DOHH2 (cell line): ENCODE data around the gene GRID1.

Experiments used
- CTCF ChIP-seq: fragments of 200-600 bp; sonication (generic); IDR thresholded peaks from one replicate; pipeline ENCODE4 v1.5.1; 2014; ENCODE audit warnings: antibody characterized with exemption, mild to moderate bottlenecking, low read depth, low read length; ENCODE audit not compliant: poor library complexity, severe bottlenecking
- EZH2phosphoT487 ChIP-seq: fragments of 200-600 bp; sonication (generic); IDR thresholded peaks from 2 replicates; pipeline ENCODE4 v1.6.1; 2017; ENCODE audit warnings: borderline replicate concordance, mild to moderate bottlenecking, antibody characterized with exemption, low read length, moderate library complexity, mixed read lengths

GRCh38 chr10:85851325-85851724, 515.3 kb downstream of the GRID1 start:
- TF ChIP-seq CTCF (no peak), EZH2phosphoT487 (no peak)
